HEK293 (cell line): Measurements from ENCODE around the gene NDUFC2.

Experiments
- CTCF ChIA-PET: fragments of 350-600 bp; formaldehyde crosslinking; extraction: SDS; loops from one replicate; lab custom pipeline; 2021; ENCODE audit warnings: antibody characterized with exemption; lab: Yijun Ruan, JAX
- POLR2A ChIA-PET: fragments of 300-600 bp; formaldehyde crosslinking; extraction: SDS; loops from one replicate; lab custom pipeline; 2020; ENCODE audit warnings: antibody characterized with exemption, inconsistent platforms; lab: Yijun Ruan, JAX
- H3K27ac ChIP-seq: fragments of 200-500 bp; sonication (Bioruptor generic); 2 replicates; pipeline ENCODE4 v1.5.1; 2014; ENCODE audit warnings: low read depth, low read length, control low read depth, inconsistent platforms; ENCODE audit errors: extremely low read depth
- H3K36me3 ChIP-seq, 2 experiments: fragments of 200-500 bp in 1 of 2; sonication (Bioruptor generic) in 1 of 2; 1 replicate in 1 of 2; 2 replicates in 1 of 2; pipeline ENCODE4 v1.5.1; 2014 to 2017; ENCODE audit warnings: inconsistent platforms in 2 of 2, low read length in 2 of 2; ENCODE audit not compliant: control insufficient read depth in 2 of 2, insufficient read depth in 1 of 2
- H3K4me1 ChIP-seq: fragments of 200-500 bp; sonication (Bioruptor generic); 2 replicates; pipeline ENCODE4 v1.5.1; 2014; ENCODE audit warnings: mild to moderate bottlenecking, low read length, inconsistent platforms; ENCODE audit not compliant: control insufficient read depth, insufficient read depth
- H3K4me3 ChIP-seq: 2 replicates; pipeline ENCODE4 v1.5.1; 2011; ENCODE audit warnings: low read depth, mild to moderate bottlenecking, control low read depth, low read length, moderate library complexity
- H3K9me3 ChIP-seq: fragments of 200-500 bp; sonication (Bioruptor generic); 2 replicates; pipeline ENCODE4 v1.5.1; 2014; ENCODE audit warnings: low read depth, low read length, inconsistent platforms; ENCODE audit not compliant: control insufficient read depth, insufficient read depth
- INSM2 ChIP-seq: fragments of 450-650 bp; formaldehyde crosslinking; IDR thresholded peaks from 2 replicates; pipeline ENCODE4 v1.5.1; 2016; ENCODE audit warnings: missing biosample characterization, missing genetic modification characterization
- KLF1 ChIP-seq: fragments of 450-650 bp; formaldehyde crosslinking; IDR thresholded peaks from 2 replicates; pipeline ENCODE4 v1.5.1; 2016; ENCODE audit warnings: missing biosample characterization, missing genetic modification characterization
- MZF1 ChIP-seq: fragments of 450-650 bp; formaldehyde crosslinking; IDR thresholded peaks from 2 replicates; pipeline ENCODE4 v1.5.1; 2017; ENCODE audit warnings: missing biosample characterization, missing genetic modification characterization, borderline replicate concordance
- OSR2 ChIP-seq: fragments of 450-650 bp; formaldehyde crosslinking; IDR thresholded peaks from 2 replicates; pipeline ENCODE4 v1.5.1; 2016; ENCODE audit warnings: missing biosample characterization, missing genetic modification characterization
- PRDM2 ChIP-seq: fragments of 450-650 bp; formaldehyde crosslinking; IDR thresholded peaks from 2 replicates; pipeline ENCODE4 v1.5.1; 2016; ENCODE audit warnings: missing biosample characterization, missing genetic modification characterization, borderline replicate concordance
- WT1 ChIP-seq: fragments of 450-650 bp; formaldehyde crosslinking; IDR thresholded peaks from 2 replicates; pipeline ENCODE4 v1.5.1; 2016; ENCODE audit warnings: missing biosample characterization, missing genetic modification characterization
- ZBTB48 ChIP-seq: fragments of 450-650 bp; formaldehyde crosslinking; IDR thresholded peaks from 2 replicates; pipeline ENCODE4 v1.5.1; 2016; ENCODE audit warnings: missing biosample characterization, missing genetic modification characterization
- ZNF18 ChIP-seq: fragments of 450-650 bp; formaldehyde crosslinking; IDR thresholded peaks from 2 replicates; pipeline ENCODE4 v1.5.1; 2016; ENCODE audit warnings: missing biosample characterization, missing genetic modification characterization
- ZNF202 ChIP-seq: fragments of 450-650 bp; formaldehyde crosslinking; IDR thresholded peaks from 2 replicates; pipeline ENCODE4 v1.5.1; 2016; ENCODE audit warnings: missing biosample characterization, missing genetic modification characterization, borderline replicate concordance
- ZNF274 ChIP-seq, 2 experiments: fragments of 200-500 bp in 1 of 2; fragments of 450-650 bp in 1 of 2; sonication (Bioruptor generic) in 1 of 2; formaldehyde crosslinking in 1 of 2; IDR thresholded peaks; 2 replicates each; pipeline versions ENCODE4 v1.5.1 to v1.6.1; 2014 to 2016; ENCODE audit warnings: borderline replicate concordance in 1 of 2, inconsistent platforms in 1 of 2, low read length in 1 of 2, missing biosample characterization in 1 of 2, missing genetic modification characterization in 1 of 2
- ZNF280D ChIP-seq: fragments of 450-650 bp; formaldehyde crosslinking; IDR thresholded peaks from 2 replicates; pipeline ENCODE4 v1.5.1; 2016; ENCODE audit warnings: missing biosample characterization, missing genetic modification characterization
- ZNF324 ChIP-seq: fragments of 450-650 bp; formaldehyde crosslinking; IDR thresholded peaks from 2 replicates; pipeline ENCODE4 v1.5.1; 2016; ENCODE audit warnings: missing biosample characterization, missing genetic modification characterization
- ZNF37A ChIP-seq: fragments of 450-650 bp; IDR thresholded peaks from 2 replicates; pipeline ENCODE4 v1.5.1; 2018; ENCODE audit warnings: missing biosample characterization, missing genetic modification characterization
- ZNF416 ChIP-seq: fragments of 450-650 bp; formaldehyde crosslinking; IDR thresholded peaks from 2 replicates; pipeline ENCODE4 v1.5.1; 2016; ENCODE audit warnings: missing biosample characterization, missing genetic modification characterization
- ZNF585B ChIP-seq: fragments of 450-650 bp; formaldehyde crosslinking; IDR thresholded peaks from 2 replicates; pipeline ENCODE4 v1.5.1; 2016; ENCODE audit warnings: missing biosample characterization, missing genetic modification characterization
- ZNF610 ChIP-seq: fragments of 450-650 bp; formaldehyde crosslinking; IDR thresholded peaks from 2 replicates; pipeline ENCODE4 v1.5.1; 2016; ENCODE audit warnings: missing biosample characterization, missing genetic modification characterization, borderline replicate concordance
- ZNF677 ChIP-seq: fragments of 450-650 bp; IDR thresholded peaks from 2 replicates; pipeline ENCODE4 v1.5.0; 2018; ENCODE audit warnings: missing biosample characterization, mild to moderate bottlenecking, missing genetic modification characterization, moderate library complexity
- ZNF747 ChIP-seq: fragments of 450-650 bp; formaldehyde crosslinking; IDR thresholded peaks from 2 replicates; pipeline ENCODE4 v1.5.1; 2016; ENCODE audit warnings: missing biosample characterization, missing genetic modification characterization
- ZSCAN5A ChIP-seq: fragments of 450-650 bp; formaldehyde crosslinking; IDR thresholded peaks from 2 replicates; pipeline ENCODE4 v1.5.1; 2016; ENCODE audit warnings: missing biosample characterization, missing genetic modification characterization

NDUFC2 gene

GRCh38 chr11:78061088-78061920, 18.4 kb downstream of the NDUFC2 start:
- Histone ChIP-seq H3K4me3 (no peak overlapping the region), H3K27ac (no peak overlapping the region), H3K9me3 (no peaks in the 10 kb centered on the region), H3K4me1 (no peaks in the 10 kb centered on the region), H3K36me3 (no peaks in the 10 kb centered on the region)
- ChIA-PET POLR2A (interaction anchor here (0.6 kb wide), 1 partner anchor 163 kb away, joined by 4 read pairs; no protein-coding TSS in a partner anchor), CTCF (interaction anchor here (0.9 kb wide), 1 partner anchor 9 kb away, joined by 4 read pairs; no protein-coding TSS in a partner anchor)
- TF ChIP-seq PRDM2 (tag by site-specific recombination), result no peak
- TF ChIP-seq ZNF324 (tag by site-specific recombination), result no peak
- no peak for TF ChIP-seq ZSCAN5A (tag by site-specific recombination)
- TF ChIP-seq ZBTB48 (tag by site-specific recombination), result no peak
- TF ChIP-seq INSM2 (tag by site-specific recombination), result no peak
- TF ChIP-seq ZNF280D (tag by site-specific recombination), result no peak
- no peak for TF ChIP-seq ZNF37A (tag by site-specific recombination)
- TF ChIP-seq ZNF202 (tag by site-specific recombination), result no peak
- no peak for TF ChIP-seq KLF1 (tag by site-specific recombination)
- no peak for TF ChIP-seq ZNF747

- CTCF ChIA-PET, result interaction anchor here (0.9 kb wide), 1 partner anchor 10 kb away, joined by 4 read pairs; no protein-coding TSS in a partner anchor
- Histone ChIP-seq H3K4me3 (no peak overlapping the region), H3K4me1 (no peaks in the 10 kb centered on the region), H3K9me3 (no peaks in the 10 kb centered on the region), H3K27ac (no peak overlapping the region), H3K36me3 (no peaks in the 10 kb centered on the region)
- POLR2A ChIA-PET, result no interaction called here
- TF ChIP-seq ZNF610 (tag by site-specific recombination), result no peak
- no peak for TF ChIP-seq ZNF18 (tag by site-specific recombination)
- no peak for TF ChIP-seq ZNF677 (tag by site-specific recombination)
- no peak for TF ChIP-seq OSR2 (tag by site-specific recombination)
- no peak for TF ChIP-seq ZNF585B (tag by site-specific recombination)
- no peak for TF ChIP-seq ZNF416
- TF ChIP-seq WT1 (tag by site-specific recombination), result no peak
- TF ChIP-seq MZF1 (tag by site-specific recombination), result no peak
- TF ChIP-seq ZNF274 (IDR thresholded peaks at IDR 0.05; ENCODE audit: low read length), result no peak
- TF ChIP-seq ZNF274 (tag by site-specific recombination; IDR thresholded peaks at IDR 0.05; ENCODE audit: borderline replicate concordance), result no peak
These were observed 19.1 kb downstream of the NDUFC2 start for GRCh38 chr11:78060533-78060932.
